Transverse colon (tissue), 4 donors: ENCODE results near the gene PGAP2.

Experiments
- CTCF ChIP-seq, 5 experiments: fragments of 200-600 bp in 3 of 5; fragments of 450-650 bp in 2 of 5; sonication (generic) in 3 of 5; IDR thresholded peaks; 1 replicate in 2 of 5; 2 replicates in 3 of 5; pipeline ENCODE4 v1.5.1; 2016 to 2017; ENCODE audit warnings: antibody characterized with exemption in 5 of 5, inconsistent platforms in 3 of 5, mild to moderate bottlenecking in 2 of 5, moderate library complexity in 1 of 5
- POLR2A ChIP-seq: fragments of 450-650 bp; IDR thresholded peaks from one replicate; pipeline ENCODE4 v1.6.1; 2016; ENCODE audit warnings: antibody characterized with exemption, mild to moderate bottlenecking, moderate library complexity
- POLR2AphosphoS5 ChIP-seq, 3 donors: sonication (generic); formaldehyde crosslinking; IDR thresholded peaks; one replicate each; pipeline ENCODE4 v1.6.1; 2016; ENCODE audit warnings: antibody characterized with exemption in 3 of 3

- TF ChIP-seq CTCF (IDR thresholded peaks at IDR 0.05) (no peak), POLR2A (no peak), POLR2AphosphoS5 (IDR thresholded peaks at IDR 0.05) (no peak)
Measured at GRCh38 chr11:3764266-3764665, 44.1 kb upstream of the PGAP2 start.
